ENCODE results near the gene CLK2. TPM values are rescaled to one million over a fixed set of nuclear protein-coding genes. Genes with fewer than 3 reads are reported as not detected.
"Not testable (repeated sequence)": the region's sequence is repeated elsewhere in the genome, so short reads cannot be mapped to it uniquely, and the experiment has no call there.

Gene CLK2
- total RNA-seq, 1 donor from 2014 or later = 101 TPM

DNA sequence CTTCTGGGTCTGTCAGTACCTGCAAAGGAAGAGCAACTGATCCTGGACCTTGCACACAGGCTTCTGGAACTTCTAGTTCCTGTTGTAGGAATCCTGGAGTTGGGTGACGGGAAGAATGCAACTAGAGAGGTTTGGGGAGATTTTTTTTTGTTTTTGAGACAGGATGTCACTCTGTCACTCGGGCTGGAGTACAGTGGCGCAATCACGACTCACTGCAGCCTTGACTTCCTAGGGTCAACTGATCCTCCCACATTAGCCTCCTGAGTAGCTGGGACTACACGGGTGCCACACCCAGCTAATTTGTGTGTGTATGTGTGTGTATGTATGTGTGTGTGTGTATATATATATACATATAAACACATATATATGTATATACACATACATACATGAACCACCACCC lies 36.9 kb downstream of the CLK2 start:
- Mint-ChIP-seq H3K4me3 (no peak overlapping the region), H3K9me3 (no peaks in the 10 kb centered on the region), H3K36me3 (ENCODE audit: low read depth) (peaks cover 6% of the 10 kb centered on the region), H3K27me3 (ENCODE audit: low read depth) (no peaks in the 10 kb centered on the region), H3K4me1 (peaks cover 10% of the 10 kb centered on the region), H3K27ac (ENCODE audit: unreplicated experiment) (no peak overlapping the region)
- no peak for DNase-seq (ENCODE audit: low read depth, low spot score)
- TF ChIP-seq, protein P1, sequence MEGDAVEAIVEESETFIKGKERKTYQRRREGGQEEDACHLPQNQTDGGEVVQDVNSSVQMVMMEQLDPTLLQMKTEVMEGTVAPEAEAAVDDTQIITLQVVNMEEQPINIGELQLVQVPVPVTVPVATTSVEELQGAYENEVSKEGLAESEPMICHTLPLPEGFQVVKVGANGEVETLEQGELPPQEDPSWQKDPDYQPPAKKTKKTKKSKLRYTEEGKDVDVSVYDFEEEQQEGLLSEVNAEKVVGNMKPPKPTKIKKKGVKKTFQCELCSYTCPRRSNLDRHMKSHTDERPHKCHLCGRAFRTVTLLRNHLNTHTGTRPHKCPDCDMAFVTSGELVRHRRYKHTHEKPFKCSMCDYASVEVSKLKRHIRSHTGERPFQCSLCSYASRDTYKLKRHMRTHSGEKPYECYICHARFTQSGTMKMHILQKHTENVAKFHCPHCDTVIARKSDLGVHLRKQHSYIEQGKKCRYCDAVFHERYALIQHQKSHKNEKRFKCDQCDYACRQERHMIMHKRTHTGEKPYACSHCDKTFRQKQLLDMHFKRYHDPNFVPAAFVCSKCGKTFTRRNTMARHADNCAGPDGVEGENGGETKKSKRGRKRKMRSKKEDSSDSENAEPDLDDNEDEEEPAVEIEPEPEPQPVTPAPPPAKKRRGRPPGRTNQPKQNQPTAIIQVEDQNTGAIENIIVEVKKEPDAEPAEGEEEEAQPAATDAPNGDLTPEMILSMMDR (conservative IDR thresholded peaks at IDR 0.05) = no peak

- not testable (repeated sequence) for H3K9me3 Mint-ChIP-seq; H3K27me3 Mint-ChIP-seq (ENCODE audit: low read depth); H3K27ac Mint-ChIP-seq (ENCODE audit: unreplicated experiment); H3K4me3 Mint-ChIP-seq; H3K36me3 Mint-ChIP-seq (ENCODE audit: low read depth); H3K4me1 Mint-ChIP-seq; DNase-seq (ENCODE audit: low read depth, low spot score)
Measured at GRCh38 chr1:155235375-155235774, 37.9 kb downstream of the CLK2 start.

DNA sequence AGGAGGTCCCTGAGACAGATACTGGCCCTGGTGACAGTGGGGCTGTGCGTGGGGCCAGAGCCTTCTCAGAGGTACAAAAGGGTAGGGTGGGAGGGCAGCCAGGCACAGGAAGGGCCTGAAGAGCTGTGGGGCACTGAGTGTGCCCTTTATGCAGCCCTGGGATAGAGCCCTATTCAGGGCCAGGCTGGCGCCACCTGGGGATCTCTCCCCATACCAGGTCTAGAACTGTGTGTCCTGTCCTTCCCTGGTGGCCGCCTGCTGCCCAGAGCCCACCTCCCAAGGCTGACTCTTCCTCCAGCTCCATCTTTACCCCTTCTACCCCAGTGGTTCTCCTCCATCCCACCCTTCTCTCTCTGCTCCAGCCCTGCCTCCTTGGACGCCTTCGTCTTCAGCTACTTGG lies 39.8 kb downstream of the CLK2 start:
- H3K27me3 Mint-ChIP-seq (ENCODE audit: low read depth); DNase-seq (ENCODE audit: low read depth, low spot score); H3K4me3 Mint-ChIP-seq; H3K36me3 Mint-ChIP-seq (ENCODE audit: low read depth); H3K9me3 Mint-ChIP-seq; H3K4me1 Mint-ChIP-seq; H3K27ac Mint-ChIP-seq (ENCODE audit: unreplicated experiment): not testable (repeated sequence)

- not testable (repeated sequence) for H3K27me3 Mint-ChIP-seq (ENCODE audit: low read depth); H3K4me1 Mint-ChIP-seq; H3K36me3 Mint-ChIP-seq (ENCODE audit: low read depth); H3K27ac Mint-ChIP-seq (ENCODE audit: unreplicated experiment); H3K9me3 Mint-ChIP-seq; H3K4me3 Mint-ChIP-seq; DNase-seq (ENCODE audit: low read depth, low spot score)
Measured at GRCh38 chr1:155232001-155232978, 41.0 kb downstream of the CLK2 start.

- not testable (repeated sequence) for DNase-seq (ENCODE audit: low read depth, low spot score); H3K27ac Mint-ChIP-seq (ENCODE audit: unreplicated experiment); H3K36me3 Mint-ChIP-seq (ENCODE audit: low read depth); H3K27me3 Mint-ChIP-seq (ENCODE audit: low read depth); H3K9me3 Mint-ChIP-seq; H3K4me3 Mint-ChIP-seq
- peaks cover 14% of the 10 kb centered on the region for H3K4me1 Mint-ChIP-seq
Measured at GRCh38 chr1:155231302-155231701, 42.0 kb downstream of the CLK2 start.

- Mint-ChIP-seq H3K4me1 (peaks cover 34% of the 10 kb centered on the region), H3K4me3 (peak overlapping the region; percentile 94), H3K36me3 (ENCODE audit: low read depth) (peaks cover 4% of the 10 kb centered on the region), H3K27me3 (ENCODE audit: low read depth) (no peaks in the 10 kb centered on the region), H3K27ac (ENCODE audit: unreplicated experiment) (peak overlapping the region; percentile 97), H3K9me3 (no peaks in the 10 kb centered on the region)
- TF ChIP-seq, protein P1 (conservative IDR thresholded peaks at IDR 0.05) = no peak
- DNase-seq (ENCODE audit: low read depth, low spot score) = no peak
Measured at GRCh38 chr1:155228096-155228427, 45.2 kb downstream of the CLK2 start.

DNA sequence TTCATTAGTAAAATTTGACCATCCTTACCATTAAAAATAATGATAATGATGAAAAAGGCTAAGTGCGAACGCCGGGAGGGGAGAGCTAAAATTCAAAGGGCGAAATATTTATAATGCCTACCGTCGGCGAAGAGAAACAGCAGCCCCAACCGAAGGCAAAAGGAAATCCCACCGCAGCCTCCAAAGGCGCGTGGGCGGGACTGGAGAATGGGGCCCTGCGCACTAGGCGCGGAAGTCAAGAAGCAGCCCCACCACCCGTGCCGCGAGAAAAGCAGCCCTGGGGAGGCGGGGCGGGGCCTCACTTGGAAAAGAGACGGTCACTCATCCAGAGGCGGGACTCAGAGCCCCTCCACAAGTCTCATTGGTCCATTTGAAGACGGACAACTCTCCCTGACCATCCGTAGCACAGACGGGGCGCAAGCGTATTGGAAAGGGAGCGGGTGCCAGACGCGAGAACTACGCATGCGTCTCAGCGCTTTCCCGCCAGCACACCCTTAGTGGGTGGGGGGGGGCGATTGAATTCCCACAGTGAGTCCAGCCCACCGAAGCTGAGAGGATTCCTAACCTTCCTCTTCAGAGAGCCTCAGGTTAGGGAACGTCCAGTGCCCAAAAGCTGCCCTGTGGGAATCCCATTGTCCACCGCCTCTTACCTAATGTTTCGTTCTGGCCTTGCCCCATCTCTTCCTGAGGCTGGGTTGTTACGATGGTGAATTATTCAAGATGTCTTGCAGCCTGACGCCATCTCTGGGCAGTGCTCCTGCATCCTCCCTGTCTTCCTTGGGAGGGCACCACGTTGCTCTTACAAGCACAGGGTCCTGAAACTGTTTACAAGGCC lies 45.8 kb downstream of the CLK2 start:
- peak overlapping the region; percentile 97 for H3K27ac Mint-ChIP-seq (ENCODE audit: unreplicated experiment)
- no peaks in the 10 kb centered on the region for H3K27me3 Mint-ChIP-seq (ENCODE audit: low read depth)
- H3K4me1 Mint-ChIP-seq = peaks cover 34% of the 10 kb centered on the region
- TF ChIP-seq, protein P1 (conservative IDR thresholded peaks at IDR 0.05) = no peak
- peaks cover 4% of the 10 kb centered on the region for H3K36me3 Mint-ChIP-seq (ENCODE audit: low read depth)
- peak; percentile 98 for DNase-seq (ENCODE audit: low read depth, low spot score)
- peak overlapping the region; percentile 94 for H3K4me3 Mint-ChIP-seq
- H3K9me3 Mint-ChIP-seq = no peaks in the 10 kb centered on the region
